ENCODE measurements around the gene IFI6. TPM values are rescaled to one million over a fixed set of nuclear protein-coding genes. Genes with fewer than 3 reads are reported as not detected.

The IFI6 gene
- total RNA-seq, 1 experiment from 2014 or later = 19.4 TPM

DNA sequence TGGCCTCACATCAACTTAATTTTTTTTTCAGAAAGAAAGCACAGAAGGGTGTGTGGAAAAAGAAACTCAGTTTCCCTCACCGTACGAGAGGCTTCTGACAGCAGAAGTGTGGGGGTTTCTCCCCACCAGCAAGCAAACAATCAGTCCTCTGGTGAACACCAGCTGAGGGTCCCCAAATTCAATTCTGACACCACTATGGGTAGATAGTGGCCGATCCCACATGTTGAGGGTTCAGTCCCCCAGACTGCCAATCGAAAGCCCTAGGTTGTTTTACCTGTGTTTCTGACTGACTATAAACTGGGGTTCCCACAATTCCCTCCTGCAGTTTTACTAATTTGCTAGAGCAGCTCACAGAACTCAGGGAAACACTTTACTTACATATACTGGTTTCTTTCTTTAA, 2.1 kb downstream of the IFI6 start:
- Histone ChIP-seq H3K4me1 (ENCODE audit: insufficient read depth, low read length, poor library complexity, severe bottlenecking) (peaks cover 9% of the 10 kb centered on the region), H3K27ac (ENCODE audit: low read depth, low read length, poor library complexity, severe bottlenecking) (no peak overlapping the region), H3K4me3 (ENCODE audit: low read depth, low read length, poor library complexity, severe bottlenecking) (no peak overlapping the region), H3K27me3 (replicated peaks; ENCODE audit: insufficient read depth, low read depth, low read length, poor library complexity) (no peaks in the 10 kb centered on the region), H3K9me3 (ENCODE audit: low read depth, low read length, poor library complexity, severe bottlenecking) (no peaks in the 10 kb centered on the region), H3K36me3 (ENCODE audit: insufficient read depth, low read length, poor library complexity, severe bottlenecking) (no peaks in the 10 kb centered on the region)
- intact Hi-C loops (cut with micrococcal nuclease; ENCODE audit: unreplicated experiment) = loop anchor here (5.0 kb wide), 1 partner anchor 268 kb away; no protein-coding TSS in a partner anchor
- DNase-seq (ENCODE audit: low spot score) = no peak
- TF ChIP-seq CTCF (conservative IDR thresholded peaks at IDR 0.05; ENCODE audit: low read depth, low read length) (no peak), EZH2 (IDR thresholded peaks at IDR 0.05; ENCODE audit: borderline replicate concordance, low read depth, low read length, poor library complexity, severe bottlenecking) (no peak)
- CTCF ChIA-PET = interaction anchor here (0.6 to 1.2 kb wide), 10 partner anchors 11 to 1002 kb away, joined by 3 to 8 read pairs (median 5); partner anchors contain the start of genes AHDC1, FAM76A and STX12
- POLR2A ChIA-PET (ENCODE audit: low non-redundant PET) = interaction anchor here (0.5 kb wide), 1 partner anchor 513 kb away, joined by 8 read pairs; no protein-coding TSS in a partner anchor
- no TSS peak for BruUV-seq (replicated peaks)

DNA sequence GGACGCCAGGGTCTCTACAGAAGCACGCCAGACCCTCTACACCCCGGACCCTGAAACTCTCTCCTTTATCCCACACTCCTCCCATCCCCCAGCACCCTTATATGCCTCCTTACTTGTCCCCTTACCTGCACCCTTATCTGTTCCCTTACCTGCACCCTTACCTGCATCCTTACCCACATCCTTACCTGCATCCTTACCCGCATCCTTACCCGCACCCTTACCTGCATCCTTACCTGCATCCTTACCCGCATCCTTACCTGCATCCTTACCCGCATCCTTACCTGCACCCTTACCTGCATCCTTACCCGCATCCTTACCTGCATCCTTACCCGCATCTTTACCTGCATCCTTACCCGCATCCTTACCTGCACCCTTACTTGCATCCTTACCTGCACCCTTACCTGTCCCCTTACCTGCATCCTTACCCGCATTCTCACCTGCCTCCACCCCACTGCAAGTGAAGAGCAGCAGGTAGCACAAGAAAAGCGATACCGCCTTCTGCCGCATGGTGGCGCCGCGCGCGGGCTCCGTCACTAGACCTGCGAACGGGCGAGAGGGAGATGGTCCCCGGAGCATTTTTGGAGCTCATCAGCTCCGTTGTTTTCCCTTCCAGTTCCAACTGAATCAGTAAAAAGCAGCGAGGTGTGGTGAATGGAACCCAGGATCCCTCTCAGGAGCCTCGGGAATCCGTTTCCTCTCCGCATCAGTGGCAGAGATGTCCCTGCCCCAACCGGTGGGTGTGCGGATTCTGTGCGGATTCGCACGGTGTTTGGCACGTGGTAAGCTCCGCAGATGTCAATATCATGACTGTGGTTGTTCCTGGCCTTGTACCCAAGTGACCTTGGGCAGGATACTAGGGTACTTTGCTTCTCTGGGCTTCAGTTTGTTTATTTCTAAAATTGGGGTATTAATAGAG, 2.9 kb downstream of the IFI6 start:
- BruUV-seq (replicated peaks) = no TSS peak
- Histone ChIP-seq H3K36me3 (ENCODE audit: insufficient read depth, low read length, poor library complexity, severe bottlenecking) (no peaks in the 10 kb centered on the region), H3K4me3 (ENCODE audit: low read depth, low read length, poor library complexity, severe bottlenecking) (peak overlapping the region; percentile 34), H3K27me3 (replicated peaks; ENCODE audit: insufficient read depth, low read depth, low read length, poor library complexity) (no peaks in the 10 kb centered on the region), H3K9me3 (ENCODE audit: low read depth, low read length, poor library complexity, severe bottlenecking) (no peaks in the 10 kb centered on the region), H3K27ac (ENCODE audit: low read depth, low read length, poor library complexity, severe bottlenecking) (no peak overlapping the region), H3K4me1 (ENCODE audit: insufficient read depth, low read length, poor library complexity, severe bottlenecking) (peaks cover 9% of the 10 kb centered on the region)
- intact Hi-C loops (cut with micrococcal nuclease; ENCODE audit: unreplicated experiment) = loop anchor here (5.0 kb wide), 1 partner anchor 267 kb away; no protein-coding TSS in a partner anchor
- POLR2A ChIA-PET (ENCODE audit: low non-redundant PET) = interaction anchor here (0.5 kb wide), 1 partner anchor 512 kb away, joined by 8 read pairs; no protein-coding TSS in a partner anchor
- CTCF ChIA-PET = interaction anchor here (0.6 to 1.2 kb wide), 11 partner anchors 10 to 1003 kb away, joined by 3 to 8 read pairs (median 5); partner anchors contain the start of genes AHDC1, FAM76A and STX12
- DNase-seq (ENCODE audit: low spot score) = peak; percentile 74
- peak; percentile 94 for TF ChIP-seq CTCF (conservative IDR thresholded peaks at IDR 0.05; ENCODE audit: low read depth, low read length)
- TF ChIP-seq EZH2 (IDR thresholded peaks at IDR 0.05; ENCODE audit: borderline replicate concordance, low read depth, low read length, poor library complexity, severe bottlenecking) = no peak

GRCh38 chr1:27668121-27668807, 3.7 kb downstream of the IFI6 start:
- no peak for TF ChIP-seq CTCF (conservative IDR thresholded peaks at IDR 0.05; ENCODE audit: low read depth, low read length)
- TF ChIP-seq EZH2 (IDR thresholded peaks at IDR 0.05; ENCODE audit: borderline replicate concordance, low read depth, low read length, poor library complexity, severe bottlenecking) = no peak
- ChIA-PET CTCF (interaction anchor here (0.5 kb wide), 1 partner anchor 21 kb away, joined by 4 read pairs; no protein-coding TSS in a partner anchor), POLR2A (ENCODE audit: low non-redundant PET) (no interaction called here)
- peaks cover 9% of the 10 kb centered on the region for H3K4me1 ChIP-seq (ENCODE audit: insufficient read depth, low read length, poor library complexity, severe bottlenecking)
- no peak overlapping the region for H3K4me3 ChIP-seq (ENCODE audit: low read depth, low read length, poor library complexity, severe bottlenecking)
- H3K27ac ChIP-seq (ENCODE audit: low read depth, low read length, poor library complexity, severe bottlenecking) = no peak overlapping the region
- no peak for DNase-seq (ENCODE audit: low spot score)
- intact Hi-C loops (cut with micrococcal nuclease; ENCODE audit: unreplicated experiment) = loop anchor here (5.0 kb wide), 1 partner anchor 266 kb away; no protein-coding TSS in a partner anchor
- BruUV-seq (replicated peaks) = no TSS peak
- no peaks in the 10 kb centered on the region for H3K36me3 ChIP-seq (ENCODE audit: insufficient read depth, low read length, poor library complexity, severe bottlenecking)
- no peaks in the 10 kb centered on the region for H3K27me3 ChIP-seq (replicated peaks; ENCODE audit: insufficient read depth, low read depth, low read length, poor library complexity)
- H3K9me3 ChIP-seq (ENCODE audit: low read depth, low read length, poor library complexity, severe bottlenecking) = no peaks in the 10 kb centered on the region
